Stimulated activated CD4-positive, alpha-beta T cell treated with anti-CD3 and anti-CD28 coated beads, TNF-alpha, amount 100 ng/mL, for 1 hour (primary cell): ENCODE data around the gene FAM227A.

Experiments used
- DNase-seq, 3 donors: peaks; one replicate each; pipeline ENCODE4 v3.0.0-alpha.2; 2020; ENCODE audit warnings: low read depth in 3 of 3, low spot score in 1 of 3

FAM227A gene

GRCh38 chr22:38656256-38657044 is at the start of gene FAM227A, which contains the start of gene CBY1:
Gene FAM227A (minus strand): TSS chr22:38656392. CDS start chr22:38650168, 6,224 bp downstream.
Gene CBY1 (plus strand): TSS chr22:38656638. CDS start chr22:38668055, 11,417 bp downstream.
- DNase-seq, result peak; percentile 52 to 82 (median 76)

GRCh38 chr22:38705235-38706100 is 49.3 kb upstream of the FAM227A start, which contains the start of gene GTPBP1:
Gene GTPBP1 (plus strand): TSS chr22:38705944. CDS start chr22:38705956, 12 bp downstream.
- DNase-seq, result peak; percentile 81 to 96 (median 92)

- no peak for DNase-seq
Observed at GRCh38 chr22:38704654-38705234, 48.6 kb upstream of the FAM227A start.

GRCh38 chr22:38700789-38701628 is 44.8 kb upstream of the FAM227A start, which contains the start of gene JOSD1:
Gene JOSD1 (minus strand): TSS chr22:38700943. CDS start chr22:38699987, 956 bp downstream.
- peak; percentile 93 to 98 (median 95) for DNase-seq

GRCh38 chr22:38700270-38700788 is 44.1 kb upstream of the FAM227A start:
- no peak for DNase-seq

GRCh38 chr22:38699784-38700183 is 43.6 kb upstream of the FAM227A start:
- DNase-seq, result no peak

- DNase-seq, result no peak
Observed at GRCh38 chr22:38699143-38699542, 43.0 kb upstream of the FAM227A start.

GRCh38 chr22:38698407-38699094 is 42.4 kb upstream of the FAM227A start:
- no peak for DNase-seq

- no peak for DNase-seq
Observed at GRCh38 chr22:38697425-38698089, 41.4 kb upstream of the FAM227A start.

- peak in 1 of 3 donors; percentile 10 for DNase-seq
Observed at GRCh38 chr22:38696606-38697424, 40.6 kb upstream of the FAM227A start.

GRCh38 chr22:38694940-38695339 is 38.7 kb upstream of the FAM227A start:
- no peak for DNase-seq

GRCh38 chr22:38694049-38694448 is 37.9 kb upstream of the FAM227A start:
- no peak for DNase-seq

- DNase-seq, result no peak
Observed at GRCh38 chr22:38689651-38690050, 33.5 kb upstream of the FAM227A start.

- DNase-seq, result no peak
Observed at GRCh38 chr22:38685761-38686160, 29.6 kb upstream of the FAM227A start.

- no peak for DNase-seq
Observed at GRCh38 chr22:38684895-38685294, 28.7 kb upstream of the FAM227A start.

- peak; percentile 47 to 72 (median 62) for DNase-seq
Observed at GRCh38 chr22:38681582-38682335, 25.6 kb upstream of the FAM227A start, which contains the start of gene TOMM22. Gene TOMM22 (plus strand): TSS chr22:38681957. CDS start chr22:38681979, 22 bp downstream.

- DNase-seq, result no peak
Observed at GRCh38 chr22:38675833-38676232, 19.6 kb upstream of the FAM227A start.
